PC-3 (cell line): Measurements from ENCODE around the gene MYH15.

ENCODE experiments used
- EZH2 ChIP-seq: fragments of 300-600 bp; sonication (generic); IDR thresholded peaks from one replicate; pipeline ENCODE4 v1.6.1; 2017; ENCODE audit warnings: antibody characterized with exemption, mild to moderate bottlenecking, low read length; ENCODE audit not compliant: unreplicated experiment
- EZH2phosphoT487 ChIP-seq: fragments of 300-600 bp; sonication (generic); IDR thresholded peaks from 2 replicates; pipeline ENCODE4 v1.6.1; 2018; ENCODE audit warnings: mild to moderate bottlenecking, antibody characterized with exemption, low read length, borderline replicate concordance
- TF ChIP-seq, protein P1 (sequence below): fragments of 300-600 bp; sonication (generic); conservative IDR thresholded peaks from 2 replicates; pipeline ENCODE4 v1.5.1; 2017; ENCODE audit warnings: antibody characterized with exemption, low read depth, mild to moderate bottlenecking, low read length

- TF ChIP-seq, protein P1, sequence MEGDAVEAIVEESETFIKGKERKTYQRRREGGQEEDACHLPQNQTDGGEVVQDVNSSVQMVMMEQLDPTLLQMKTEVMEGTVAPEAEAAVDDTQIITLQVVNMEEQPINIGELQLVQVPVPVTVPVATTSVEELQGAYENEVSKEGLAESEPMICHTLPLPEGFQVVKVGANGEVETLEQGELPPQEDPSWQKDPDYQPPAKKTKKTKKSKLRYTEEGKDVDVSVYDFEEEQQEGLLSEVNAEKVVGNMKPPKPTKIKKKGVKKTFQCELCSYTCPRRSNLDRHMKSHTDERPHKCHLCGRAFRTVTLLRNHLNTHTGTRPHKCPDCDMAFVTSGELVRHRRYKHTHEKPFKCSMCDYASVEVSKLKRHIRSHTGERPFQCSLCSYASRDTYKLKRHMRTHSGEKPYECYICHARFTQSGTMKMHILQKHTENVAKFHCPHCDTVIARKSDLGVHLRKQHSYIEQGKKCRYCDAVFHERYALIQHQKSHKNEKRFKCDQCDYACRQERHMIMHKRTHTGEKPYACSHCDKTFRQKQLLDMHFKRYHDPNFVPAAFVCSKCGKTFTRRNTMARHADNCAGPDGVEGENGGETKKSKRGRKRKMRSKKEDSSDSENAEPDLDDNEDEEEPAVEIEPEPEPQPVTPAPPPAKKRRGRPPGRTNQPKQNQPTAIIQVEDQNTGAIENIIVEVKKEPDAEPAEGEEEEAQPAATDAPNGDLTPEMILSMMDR = no peak
- TF ChIP-seq EZH2 = no peak
- TF ChIP-seq EZH2phosphoT487 = no peak
Measured at GRCh38 chr3:108548304-108548703, 37.9 kb upstream of the MYH15 start.
